GM12892 (cell line): ENCODE data around the gene DSG2.

ENCODE experiments used
- POLR2A ChIP-seq: IDR thresholded peaks from 2 replicates; pipeline ENCODE4 v1.6.1; 2011; ENCODE audit warnings: low read depth, low read length, control low read depth
- POLR2AphosphoS5 ChIP-seq: IDR thresholded peaks from 2 replicates; pipeline ENCODE4 v1.6.1; 2011; ENCODE audit warnings: low read depth, low read length, control low read depth
- TAF1 ChIP-seq: IDR thresholded peaks from 2 replicates; pipeline ENCODE4 v1.6.1; 2011; ENCODE audit warnings: low read depth, mild to moderate bottlenecking, control low read depth, low read length, borderline replicate concordance

- TF ChIP-seq POLR2AphosphoS5 (no peak), POLR2A (no peak), TAF1 (no peak)
Observed at GRCh38 chr18:31478688-31479087, 19.3 kb upstream of the DSG2 start.
